NT2/D1 (cell line): Measurements from ENCODE around the gene EN2.

Experiments used
- DNase-seq: peaks from one replicate; pipeline ENCODE4 v3.0.0-alpha.2; 2011; ENCODE audit warnings: low read depth, low spot score
- H3K27me3 ChIP-seq: 2 replicates; pipeline ENCODE4 v1.6.0; 2011; ENCODE audit warnings: mild to moderate bottlenecking; ENCODE audit not compliant: insufficient read length, insufficient read depth
- H3K36me3 ChIP-seq: 2 replicates; pipeline ENCODE4 v1.6.1; 2011; ENCODE audit warnings: mild to moderate bottlenecking, low read length, mixed read lengths; ENCODE audit not compliant: insufficient read depth, insufficient read length
- H3K4me1 ChIP-seq: 2 replicates; pipeline ENCODE4 v1.5.1; 2011; ENCODE audit not compliant: insufficient read depth, insufficient read length
- H3K4me3 ChIP-seq: 2 replicates; pipeline ENCODE4 v1.5.1; 2011; ENCODE audit warnings: low read depth; ENCODE audit not compliant: insufficient read length
- H3K9ac ChIP-seq: 2 replicates; pipeline ENCODE4 v1.6.0; 2011; ENCODE audit warnings: low read depth; ENCODE audit not compliant: insufficient read length
- H3K9me3 ChIP-seq: 2 replicates; pipeline ENCODE4 v1.5.1; 2011; ENCODE audit warnings: mild to moderate bottlenecking, low read length; ENCODE audit not compliant: insufficient read depth
- SUZ12 ChIP-seq: IDR thresholded peaks from 2 replicates; pipeline ENCODE4 v1.6.1; 2011; ENCODE audit not compliant: insufficient read length, insufficient read depth; ENCODE audit errors: extremely low read depth
- YY1 ChIP-seq: IDR thresholded peaks from 2 replicates; pipeline ENCODE4 v1.6.1; 2011; ENCODE audit not compliant: insufficient read length, insufficient read depth
- ZNF274 ChIP-seq: IDR thresholded peaks from 2 replicates; pipeline ENCODE4 v1.6.1; 2011; ENCODE audit warnings: mild to moderate bottlenecking, low read depth, low read length

The EN2 gene

GRCh38 chr7:155493744-155494538 is 36.0 kb downstream of the EN2 start:
- Histone ChIP-seq H3K9me3 (no peaks in the 10 kb centered on the region), H3K36me3 (no peaks in the 10 kb centered on the region), H3K4me3 (no peak overlapping the region), H3K9ac (no peak overlapping the region), H3K27me3 (peaks cover 41% of the 10 kb centered on the region), H3K4me1 (peaks cover 4% of the 10 kb centered on the region)
- DNase-seq, result no peak
- TF ChIP-seq YY1 (no peak), ZNF274 (no peak), SUZ12 (no peak)

GRCh38 chr7:155494551-155494950 is 36.6 kb downstream of the EN2 start:
- no peak overlapping the region for H3K9ac ChIP-seq
- H3K36me3 ChIP-seq, result no peaks in the 10 kb centered on the region
- DNase-seq, result no peak
- H3K9me3 ChIP-seq, result no peaks in the 10 kb centered on the region
- H3K4me3 ChIP-seq, result no peak overlapping the region
- H3K4me1 ChIP-seq, result no peaks in the 10 kb centered on the region
- H3K27me3 ChIP-seq, result peaks cover 38% of the 10 kb centered on the region
- TF ChIP-seq ZNF274, result no peak
- no peak for TF ChIP-seq SUZ12
- no peak for TF ChIP-seq YY1

- Histone ChIP-seq H3K9ac (no peak overlapping the region), H3K4me3 (no peak overlapping the region), H3K27me3 (peaks cover 28% of the 10 kb centered on the region), H3K4me1 (no peaks in the 10 kb centered on the region), H3K36me3 (no peaks in the 10 kb centered on the region), H3K9me3 (no peaks in the 10 kb centered on the region)
- TF ChIP-seq YY1, result no peak
- TF ChIP-seq ZNF274, result no peak
- TF ChIP-seq SUZ12, result no peak
- DNase-seq, result no peak
These were observed 37.7 kb downstream of the EN2 start for GRCh38 chr7:155495440-155496248.

GRCh38 chr7:155496267-155497005 is 38.5 kb downstream of the EN2 start:
- H3K36me3 ChIP-seq, result no peaks in the 10 kb centered on the region
- H3K9ac ChIP-seq, result no peak overlapping the region
- H3K27me3 ChIP-seq, result peaks cover 28% of the 10 kb centered on the region
- H3K9me3 ChIP-seq, result no peaks in the 10 kb centered on the region
- H3K4me1 ChIP-seq, result no peaks in the 10 kb centered on the region
- DNase-seq, result no peak
- no peak overlapping the region for H3K4me3 ChIP-seq
- TF ChIP-seq YY1 (no peak), SUZ12 (no peak), ZNF274 (no peak)

- Histone ChIP-seq H3K4me3 (no peak overlapping the region), H3K9ac (no peak overlapping the region), H3K36me3 (no peaks in the 10 kb centered on the region), H3K27me3 (peaks cover 20% of the 10 kb centered on the region), H3K9me3 (no peaks in the 10 kb centered on the region), H3K4me1 (no peaks in the 10 kb centered on the region)
- TF ChIP-seq ZNF274, result no peak
- no peak for TF ChIP-seq YY1
- no peak for TF ChIP-seq SUZ12
- DNase-seq, result no peak
These were observed 39.4 kb downstream of the EN2 start for GRCh38 chr7:155497149-155497901.

- TF ChIP-seq SUZ12, result no peak
- TF ChIP-seq ZNF274, result no peak
- TF ChIP-seq YY1, result no peak
- Histone ChIP-seq H3K9ac (no peak overlapping the region), H3K27me3 (peaks cover 85% of the 10 kb centered on the region), H3K4me1 (no peaks in the 10 kb centered on the region), H3K4me3 (no peak overlapping the region), H3K9me3 (no peaks in the 10 kb centered on the region), H3K36me3 (no peaks in the 10 kb centered on the region)
- DNase-seq, result no peak
These were observed 47.5 kb downstream of the EN2 start for GRCh38 chr7:155505422-155505793.
